SU-DHL-6 (cell line): ENCODE measurements around the gene FBXO40.

Experiments
- H2AFZ ChIP-seq: fragments of 200-600 bp; sonication (generic); 2 replicates; pipeline ENCODE4 v1.6.1; 2014; ENCODE audit warnings: low read depth, mild to moderate bottlenecking, moderate library complexity, mixed read lengths, antibody characterized with exemption, low read length; ENCODE audit not compliant: severe bottlenecking
- H3F3A ChIP-seq: fragments of 200-600 bp; shearing (Covaris generic); 2 replicates; pipeline ENCODE4 v1.6.0; 2016; ENCODE audit warnings: antibody characterized with exemption, mild to moderate bottlenecking; ENCODE audit not compliant: insufficient read depth
- H3K27ac ChIP-seq: fragments of 200-600 bp; sonication (generic); 2 replicates; pipeline ENCODE4 v1.5.1; 2016; ENCODE audit warnings: low read depth, mild to moderate bottlenecking, low read length, moderate library complexity, mixed read lengths
- H3K27me3 ChIP-seq: fragments of 200-600 bp; sonication (generic), shearing (Covaris generic); 2 replicates; pipeline ENCODE4 v1.6.0; 2014; ENCODE audit warnings: mild to moderate bottlenecking, low read length
- H3K36me3 ChIP-seq: fragments of 200-600 bp; sonication (generic); 2 replicates; pipeline ENCODE4 v1.6.1; 2014; ENCODE audit warnings: mild to moderate bottlenecking, low read length, mixed read lengths
- H3K4me2 ChIP-seq: fragments of 300-600, 200-600 bp; shearing (Covaris generic), sonication (generic); 2 replicates; pipeline ENCODE4 v1.6.0; 2014; ENCODE audit warnings: low read length, low read depth, mild to moderate bottlenecking; ENCODE audit not compliant: poor library complexity, severe bottlenecking
- H3K4me3 ChIP-seq: fragments of 200-600 bp; sonication (generic); 2 replicates; pipeline ENCODE4 v1.5.1; 2014; ENCODE audit warnings: antibody characterized with exemption, low read length, mild to moderate bottlenecking, mixed read lengths; ENCODE audit not compliant: insufficient read depth, poor library complexity, severe bottlenecking
- H3K79me2 ChIP-seq: fragments of 200-600 bp; sonication (generic); 2 replicates; pipeline ENCODE4 v1.6.1; 2014; ENCODE audit warnings: mild to moderate bottlenecking, low read length, moderate library complexity; ENCODE audit not compliant: insufficient read depth
- H3K9ac ChIP-seq: fragments of 200-600 bp; sonication (generic); 2 replicates; pipeline ENCODE4 v1.7.0; 2014; ENCODE audit warnings: mild to moderate bottlenecking, low read length
- H3K9me2 ChIP-seq: fragments of 200-600 bp; sonication (generic); replicated peaks from 2 replicates; pipeline ENCODE4 v1.6.1; 2014; ENCODE audit warnings: low read length; ENCODE audit not compliant: insufficient read depth
- H3K9me3 ChIP-seq: fragments of 200-600 bp; sonication (generic); 2 replicates; pipeline ENCODE4 v1.6.1; 2014; ENCODE audit warnings: low read length, mixed read lengths; ENCODE audit not compliant: insufficient read depth
- H4K20me1 ChIP-seq: fragments of 200-600 bp; sonication (generic); 2 replicates; pipeline ENCODE4 v1.6.1; 2014; ENCODE audit warnings: low read depth, mild to moderate bottlenecking, antibody characterized with exemption, low read length, moderate library complexity, mixed read lengths
- EZH2phosphoT487 ChIP-seq: fragments of 200-600 bp; sonication (generic), shearing (Covaris generic); conservative IDR thresholded peaks from 2 replicates; pipeline ENCODE4 v1.6.1; 2018; ENCODE audit warnings: mild to moderate bottlenecking, antibody characterized with exemption, low read length, moderate library complexity, mixed read lengths
- TF ChIP-seq, protein P1 (sequence below): fragments of 200-600 bp; sonication (generic); IDR thresholded peaks from one replicate; pipeline ENCODE4 v1.5.1; 2017; ENCODE audit warnings: antibody characterized with exemption, mild to moderate bottlenecking, low read length, moderate library complexity; ENCODE audit not compliant: insufficient read depth, poor library complexity, severe bottlenecking

FBXO40 gene

DNA sequence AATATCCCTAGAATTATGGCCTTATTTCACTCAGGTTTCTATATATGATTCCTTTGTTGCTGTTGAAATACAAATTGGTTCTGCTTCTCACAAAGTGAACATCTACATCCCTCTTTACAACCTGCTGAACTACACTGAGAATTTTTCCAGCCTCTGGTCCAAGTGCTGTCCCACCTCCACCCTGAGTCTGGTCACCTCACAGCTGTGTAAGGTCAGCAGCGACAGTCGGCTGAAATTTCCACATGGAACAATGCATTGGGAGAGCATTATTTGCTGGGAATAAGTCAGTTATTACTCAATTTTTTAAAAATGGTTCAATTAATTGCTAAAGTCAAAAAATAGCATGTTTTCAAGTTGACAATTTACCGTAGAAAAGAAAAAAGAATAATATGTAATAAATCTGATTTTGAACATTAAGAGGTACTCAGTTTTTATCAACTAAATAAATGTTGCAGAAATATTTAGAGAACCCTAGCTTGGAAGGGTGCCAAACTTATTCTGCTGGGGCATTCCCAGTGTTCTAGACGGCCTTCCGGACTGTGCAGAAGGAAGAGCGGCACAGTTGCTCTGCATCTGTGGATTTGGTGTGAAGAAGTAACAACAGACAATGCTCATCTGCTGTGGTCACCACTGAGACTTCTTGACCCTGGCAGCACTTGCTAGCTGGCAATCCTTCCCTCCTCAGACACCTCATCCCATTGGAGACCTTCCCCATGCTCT, 65.7 kb downstream of the FBXO40 start:
- H3K9me2 ChIP-seq, result no peaks in the 10 kb centered on the region
- TF ChIP-seq EZH2phosphoT487, result no peak
- TF ChIP-seq, protein P1, sequence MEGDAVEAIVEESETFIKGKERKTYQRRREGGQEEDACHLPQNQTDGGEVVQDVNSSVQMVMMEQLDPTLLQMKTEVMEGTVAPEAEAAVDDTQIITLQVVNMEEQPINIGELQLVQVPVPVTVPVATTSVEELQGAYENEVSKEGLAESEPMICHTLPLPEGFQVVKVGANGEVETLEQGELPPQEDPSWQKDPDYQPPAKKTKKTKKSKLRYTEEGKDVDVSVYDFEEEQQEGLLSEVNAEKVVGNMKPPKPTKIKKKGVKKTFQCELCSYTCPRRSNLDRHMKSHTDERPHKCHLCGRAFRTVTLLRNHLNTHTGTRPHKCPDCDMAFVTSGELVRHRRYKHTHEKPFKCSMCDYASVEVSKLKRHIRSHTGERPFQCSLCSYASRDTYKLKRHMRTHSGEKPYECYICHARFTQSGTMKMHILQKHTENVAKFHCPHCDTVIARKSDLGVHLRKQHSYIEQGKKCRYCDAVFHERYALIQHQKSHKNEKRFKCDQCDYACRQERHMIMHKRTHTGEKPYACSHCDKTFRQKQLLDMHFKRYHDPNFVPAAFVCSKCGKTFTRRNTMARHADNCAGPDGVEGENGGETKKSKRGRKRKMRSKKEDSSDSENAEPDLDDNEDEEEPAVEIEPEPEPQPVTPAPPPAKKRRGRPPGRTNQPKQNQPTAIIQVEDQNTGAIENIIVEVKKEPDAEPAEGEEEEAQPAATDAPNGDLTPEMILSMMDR, result no peak
- H3K36me3 ChIP-seq, result peaks cover 14% of the 10 kb centered on the region
- H3K27me3 ChIP-seq, result no peaks in the 10 kb centered on the region
- H3K9me3 ChIP-seq, result no peaks in the 10 kb centered on the region
- peak overlapping the region; percentile 83 for H3K4me2 ChIP-seq
- H3K4me3 ChIP-seq, result peak overlapping the region; percentile 65
- peaks cover 28% of the 10 kb centered on the region for H3K79me2 ChIP-seq
- H3F3A ChIP-seq, result no peaks in the 10 kb centered on the region
- H2AFZ ChIP-seq, result no peak overlapping the region
- H3K9ac ChIP-seq, result peak overlapping the region; percentile 61
- H3K27ac ChIP-seq, result peak overlapping the region; percentile 77; the same call in 1 of the 2 replicates
- H4K20me1 ChIP-seq, result no peaks in the 10 kb centered on the region

GRCh38 chr3:121659586-121659985, 66.4 kb downstream of the FBXO40 start:
- H3K9ac ChIP-seq, result peak overlapping the region; percentile 61
- H3K9me2 ChIP-seq, result no peaks in the 10 kb centered on the region
- H2AFZ ChIP-seq, result no peak overlapping the region
- TF ChIP-seq, protein P1, result no peak
- no peak for TF ChIP-seq EZH2phosphoT487
- peak overlapping the region; percentile 65 for H3K4me3 ChIP-seq
- H3K4me2 ChIP-seq, result peak overlapping the region; percentile 83
- H3K27ac ChIP-seq, result peak overlapping the region; percentile 77
- peaks cover 28% of the 10 kb centered on the region for H3K79me2 ChIP-seq
- H3K27me3 ChIP-seq, result no peaks in the 10 kb centered on the region
- H3K9me3 ChIP-seq, result no peaks in the 10 kb centered on the region
- peaks cover 8% of the 10 kb centered on the region for H3K36me3 ChIP-seq
- H3F3A ChIP-seq, result no peaks in the 10 kb centered on the region
- H4K20me1 ChIP-seq, result no peaks in the 10 kb centered on the region

GRCh38 chr3:121660356-121661171, 67.4 kb downstream of the FBXO40 start, which contains the start of gene HCLS1:
Gene HCLS1 (minus strand): TSS chr3:121660903. CDS start chr3:121658347, 2,556 bp downstream.
- peak within 1 kb of the TSS; percentile 61 for H3K9ac ChIP-seq
- peak within 1 kb of the TSS; percentile 77 for H3K27ac ChIP-seq
- peak within 1 kb of the TSS; percentile 83 for H3K4me2 ChIP-seq
- no peaks in the 10 kb centered on the region for H3K9me2 ChIP-seq
- TF ChIP-seq, protein P1, result no peak
- TF ChIP-seq EZH2phosphoT487, result no peak
- H3K79me2 ChIP-seq, result peaks cover 28% of the 10 kb centered on the region
- H4K20me1 ChIP-seq, result no peaks in the 10 kb centered on the region
- H3K36me3 ChIP-seq, result peaks cover 6% of the 10 kb centered on the region; the same call in 1 of the 2 replicates
- H2AFZ ChIP-seq, result peak within 1 kb of the TSS; percentile 59
- H3F3A ChIP-seq, result no peaks in the 10 kb centered on the region
- H3K27me3 ChIP-seq, result no peaks in the 10 kb centered on the region
- peak within 1 kb of the TSS; percentile 65 for H3K4me3 ChIP-seq
- H3K9me3 ChIP-seq, result no peaks in the 10 kb centered on the region
